HEK293T (cell line): Measurements from ENCODE around the gene CNTN2.

ENCODE experiments used
- BHLHE40 ChIP-seq: fragments of 450-650 bp; IDR thresholded peaks from 2 replicates; pipeline ENCODE4 v1.6.1; 2016; ENCODE audit warnings: mild to moderate bottlenecking, moderate library complexity, borderline replicate concordance
- ELF4 ChIP-seq: fragments of 450-650 bp; IDR thresholded peaks from 2 replicates; pipeline ENCODE4 v1.6.1; 2017; ENCODE audit warnings: antibody characterized with exemption
- FOXA1 ChIP-seq: fragments of 450-650 bp; IDR thresholded peaks from 2 replicates; pipeline ENCODE4 v1.6.1; 2016; ENCODE audit warnings: mild to moderate bottlenecking
- FOXM1 ChIP-seq: fragments of 450-650 bp; IDR thresholded peaks from 2 replicates; pipeline ENCODE4 v1.6.1; 2017; ENCODE audit warnings: mild to moderate bottlenecking, borderline replicate concordance
- LEF1 ChIP-seq: fragments of 450-650 bp; IDR thresholded peaks from 2 replicates; pipeline ENCODE4 v1.6.1; 2017; ENCODE audit warnings: mild to moderate bottlenecking, borderline replicate concordance
- PKNOX1 ChIP-seq: fragments of 450-650 bp; IDR thresholded peaks from 2 replicates; pipeline ENCODE4 v1.6.1; 2016
- SP1 ChIP-seq: fragments of 450-650 bp; IDR thresholded peaks from 2 replicates; pipeline ENCODE4 v1.6.1; 2017
- SUZ12 ChIP-seq: fragments of 450-650 bp; IDR thresholded peaks from 2 replicates; pipeline ENCODE4 v1.6.1; 2016; ENCODE audit warnings: mild to moderate bottlenecking
- ZNF384 ChIP-seq: fragments of 450-650 bp; IDR thresholded peaks from 2 replicates; pipeline ENCODE4 v1.6.1; 2016

DNA sequence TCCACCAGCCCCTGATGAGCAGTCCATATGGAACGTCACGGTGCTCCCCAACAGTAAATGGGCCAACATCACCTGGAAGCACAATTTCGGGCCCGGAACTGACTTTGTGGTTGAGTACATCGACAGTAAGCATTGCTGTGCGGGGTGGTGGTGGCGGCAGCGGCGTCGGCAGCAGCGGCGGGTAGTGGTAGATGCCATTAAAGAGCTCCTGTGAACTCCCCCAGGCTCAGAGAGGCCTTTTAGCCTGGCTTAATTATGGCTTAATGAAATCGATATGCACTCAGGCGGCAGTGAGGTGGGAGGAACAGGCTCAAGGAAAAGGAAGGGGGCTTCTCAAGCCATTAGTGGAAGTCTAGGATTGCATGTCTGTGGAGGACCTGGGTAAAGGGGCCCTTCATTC lies 41.9 kb upstream of the CNTN2 start:
- TF ChIP-seq LEF1, result no peak
- TF ChIP-seq ZNF384, result no peak
- no peak for TF ChIP-seq PKNOX1
- TF ChIP-seq FOXM1, result no peak
- TF ChIP-seq FOXA1, result no peak
- no peak for TF ChIP-seq ELF4
- no peak for TF ChIP-seq SP1
- TF ChIP-seq BHLHE40, result no peak
- no peak for TF ChIP-seq SUZ12
